Measurements from ENCODE around the gene MRPL47. TPM values are rescaled to one million over a fixed set of nuclear protein-coding genes. Genes with fewer than 3 reads are reported as not detected.

The MRPL47 gene
- total and polyA plus RNA-seq, 2 experiments from 2014 or later: 46.7 to 229 TPM

DNA sequence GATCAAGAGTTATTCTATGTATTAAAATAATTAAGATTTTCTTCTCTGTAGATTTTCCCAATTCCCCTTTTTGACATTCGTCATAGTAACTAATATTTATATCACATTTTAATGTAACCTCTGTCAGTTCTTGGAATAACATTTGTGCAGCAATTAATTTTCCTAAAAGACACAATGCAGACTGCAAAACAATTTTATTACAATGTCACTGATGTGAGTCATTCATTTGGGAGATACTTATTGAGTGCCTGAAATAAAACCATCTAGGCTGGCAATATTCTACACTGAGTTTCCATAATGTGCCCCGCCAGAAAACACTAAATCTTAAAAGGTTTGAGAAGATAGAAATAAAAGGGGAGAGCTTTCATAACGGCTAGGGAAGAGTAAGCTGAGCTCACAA is 41.7 kb upstream of the MRPL47 start:
- H3K36me3 ChIP-seq (ENCODE audit: insufficient read depth): no peaks in the 10 kb centered on the region
- H3K27ac ChIP-seq (ENCODE audit: low read depth): no peak overlapping the region
- no peaks in the 10 kb centered on the region for H3K79me2 ChIP-seq (replicated peaks; ENCODE audit: insufficient read depth)
- peaks cover 3% of the 10 kb centered on the region; the same call in 1 of the 2 replicates for H3K27me3 ChIP-seq (ENCODE audit: insufficient read depth)
- Mint-ChIP-seq H3K4me1 (peaks cover 3% of the 10 kb centered on the region; the same call in 1 of the 3 replicates), H3K9me3 (no peaks in the 10 kb centered on the region), H3K27me3 (ENCODE audit: insufficient read depth, low read depth, poor library complexity) (peaks cover 5% of the 10 kb centered on the region), H3K36me3 (ENCODE audit: low read depth) (no peaks in the 10 kb centered on the region), H3K4me3 (no peak overlapping the region), H3K27ac (no peak overlapping the region)
- H3K4me2 ChIP-seq: no peak overlapping the region
- no peaks in the 10 kb centered on the region for H3F3A ChIP-seq (replicated peaks; ENCODE audit: low read depth)
- no peaks in the 10 kb centered on the region for H3K9me2 ChIP-seq (ENCODE audit: insufficient read depth)
- no peak overlapping the region for H2AFZ ChIP-seq
- ATAC-seq (no peak), DNase-seq (ENCODE audit: low spot score) (no peak)
- H3K4me3 ChIP-seq: no peak overlapping the region
- H4K20me1 ChIP-seq (replicated peaks; ENCODE audit: insufficient read depth): no peaks in the 10 kb centered on the region
- no peaks in the 10 kb centered on the region for H3K4me1 ChIP-seq (ENCODE audit: insufficient read depth)
- TF ChIP-seq, protein P1, sequence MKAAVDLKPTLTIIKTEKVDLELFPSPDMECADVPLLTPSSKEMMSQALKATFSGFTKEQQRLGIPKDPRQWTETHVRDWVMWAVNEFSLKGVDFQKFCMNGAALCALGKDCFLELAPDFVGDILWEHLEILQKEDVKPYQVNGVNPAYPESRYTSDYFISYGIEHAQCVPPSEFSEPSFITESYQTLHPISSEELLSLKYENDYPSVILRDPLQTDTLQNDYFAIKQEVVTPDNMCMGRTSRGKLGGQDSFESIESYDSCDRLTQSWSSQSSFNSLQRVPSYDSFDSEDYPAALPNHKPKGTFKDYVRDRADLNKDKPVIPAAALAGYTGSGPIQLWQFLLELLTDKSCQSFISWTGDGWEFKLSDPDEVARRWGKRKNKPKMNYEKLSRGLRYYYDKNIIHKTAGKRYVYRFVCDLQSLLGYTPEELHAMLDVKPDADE (IDR thresholded peaks at IDR 0.05): no peak
- TF ChIP-seq JUNB (IDR thresholded peaks at IDR 0.05; ENCODE audit: unreplicated experiment) (no peak), STAT1 (IDR thresholded peaks at IDR 0.05; ENCODE audit: unreplicated experiment) (no peak), ZNF114 (CRISPR knock-in tag; IDR thresholded peaks at IDR 0.05) (no peak), NANOG (IDR thresholded peaks at IDR 0.05; ENCODE audit: borderline replicate concordance) (no peak), POLR2AphosphoS5 (IDR thresholded peaks at IDR 0.05; ENCODE audit: low read depth) (no peak), EZH2phosphoT487 (IDR thresholded peaks at IDR 0.05; ENCODE audit: unreplicated experiment) (no peak), ZNF331 (CRISPR knock-in tag; IDR thresholded peaks at IDR 0.05; ENCODE audit: low read depth) (no peak), EZH2 (IDR thresholded peaks at IDR 0.05; ENCODE audit: low read depth, unreplicated experiment) (no peak), CREB1 (CRISPR knock-in tag; IDR thresholded peaks at IDR 0.05; ENCODE audit: low read depth) (no peak)
- TF ChIP-seq, protein P2, sequence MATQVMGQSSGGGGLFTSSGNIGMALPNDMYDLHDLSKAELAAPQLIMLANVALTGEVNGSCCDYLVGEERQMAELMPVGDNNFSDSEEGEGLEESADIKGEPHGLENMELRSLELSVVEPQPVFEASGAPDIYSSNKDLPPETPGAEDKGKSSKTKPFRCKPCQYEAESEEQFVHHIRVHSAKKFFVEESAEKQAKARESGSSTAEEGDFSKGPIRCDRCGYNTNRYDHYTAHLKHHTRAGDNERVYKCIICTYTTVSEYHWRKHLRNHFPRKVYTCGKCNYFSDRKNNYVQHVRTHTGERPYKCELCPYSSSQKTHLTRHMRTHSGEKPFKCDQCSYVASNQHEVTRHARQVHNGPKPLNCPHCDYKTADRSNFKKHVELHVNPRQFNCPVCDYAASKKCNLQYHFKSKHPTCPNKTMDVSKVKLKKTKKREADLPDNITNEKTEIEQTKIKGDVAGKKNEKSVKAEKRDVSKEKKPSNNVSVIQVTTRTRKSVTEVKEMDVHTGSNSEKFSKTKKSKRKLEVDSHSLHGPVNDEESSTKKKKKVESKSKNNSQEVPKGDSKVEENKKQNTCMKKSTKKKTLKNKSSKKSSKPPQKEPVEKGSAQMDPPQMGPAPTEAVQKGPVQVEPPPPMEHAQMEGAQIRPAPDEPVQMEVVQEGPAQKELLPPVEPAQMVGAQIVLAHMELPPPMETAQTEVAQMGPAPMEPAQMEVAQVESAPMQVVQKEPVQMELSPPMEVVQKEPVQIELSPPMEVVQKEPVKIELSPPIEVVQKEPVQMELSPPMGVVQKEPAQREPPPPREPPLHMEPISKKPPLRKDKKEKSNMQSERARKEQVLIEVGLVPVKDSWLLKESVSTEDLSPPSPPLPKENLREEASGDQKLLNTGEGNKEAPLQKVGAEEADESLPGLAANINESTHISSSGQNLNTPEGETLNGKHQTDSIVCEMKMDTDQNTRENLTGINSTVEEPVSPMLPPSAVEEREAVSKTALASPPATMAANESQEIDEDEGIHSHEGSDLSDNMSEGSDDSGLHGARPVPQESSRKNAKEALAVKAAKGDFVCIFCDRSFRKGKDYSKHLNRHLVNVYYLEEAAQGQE (IDR thresholded peaks at IDR 0.05; ENCODE audit: unreplicated experiment): no peak
- TF ChIP-seq, protein P3, sequence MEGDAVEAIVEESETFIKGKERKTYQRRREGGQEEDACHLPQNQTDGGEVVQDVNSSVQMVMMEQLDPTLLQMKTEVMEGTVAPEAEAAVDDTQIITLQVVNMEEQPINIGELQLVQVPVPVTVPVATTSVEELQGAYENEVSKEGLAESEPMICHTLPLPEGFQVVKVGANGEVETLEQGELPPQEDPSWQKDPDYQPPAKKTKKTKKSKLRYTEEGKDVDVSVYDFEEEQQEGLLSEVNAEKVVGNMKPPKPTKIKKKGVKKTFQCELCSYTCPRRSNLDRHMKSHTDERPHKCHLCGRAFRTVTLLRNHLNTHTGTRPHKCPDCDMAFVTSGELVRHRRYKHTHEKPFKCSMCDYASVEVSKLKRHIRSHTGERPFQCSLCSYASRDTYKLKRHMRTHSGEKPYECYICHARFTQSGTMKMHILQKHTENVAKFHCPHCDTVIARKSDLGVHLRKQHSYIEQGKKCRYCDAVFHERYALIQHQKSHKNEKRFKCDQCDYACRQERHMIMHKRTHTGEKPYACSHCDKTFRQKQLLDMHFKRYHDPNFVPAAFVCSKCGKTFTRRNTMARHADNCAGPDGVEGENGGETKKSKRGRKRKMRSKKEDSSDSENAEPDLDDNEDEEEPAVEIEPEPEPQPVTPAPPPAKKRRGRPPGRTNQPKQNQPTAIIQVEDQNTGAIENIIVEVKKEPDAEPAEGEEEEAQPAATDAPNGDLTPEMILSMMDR (conservative IDR thresholded peaks at IDR 0.05; ENCODE audit: low read depth in 2 of 2): no peak
- TF ChIP-seq, protein P4, sequence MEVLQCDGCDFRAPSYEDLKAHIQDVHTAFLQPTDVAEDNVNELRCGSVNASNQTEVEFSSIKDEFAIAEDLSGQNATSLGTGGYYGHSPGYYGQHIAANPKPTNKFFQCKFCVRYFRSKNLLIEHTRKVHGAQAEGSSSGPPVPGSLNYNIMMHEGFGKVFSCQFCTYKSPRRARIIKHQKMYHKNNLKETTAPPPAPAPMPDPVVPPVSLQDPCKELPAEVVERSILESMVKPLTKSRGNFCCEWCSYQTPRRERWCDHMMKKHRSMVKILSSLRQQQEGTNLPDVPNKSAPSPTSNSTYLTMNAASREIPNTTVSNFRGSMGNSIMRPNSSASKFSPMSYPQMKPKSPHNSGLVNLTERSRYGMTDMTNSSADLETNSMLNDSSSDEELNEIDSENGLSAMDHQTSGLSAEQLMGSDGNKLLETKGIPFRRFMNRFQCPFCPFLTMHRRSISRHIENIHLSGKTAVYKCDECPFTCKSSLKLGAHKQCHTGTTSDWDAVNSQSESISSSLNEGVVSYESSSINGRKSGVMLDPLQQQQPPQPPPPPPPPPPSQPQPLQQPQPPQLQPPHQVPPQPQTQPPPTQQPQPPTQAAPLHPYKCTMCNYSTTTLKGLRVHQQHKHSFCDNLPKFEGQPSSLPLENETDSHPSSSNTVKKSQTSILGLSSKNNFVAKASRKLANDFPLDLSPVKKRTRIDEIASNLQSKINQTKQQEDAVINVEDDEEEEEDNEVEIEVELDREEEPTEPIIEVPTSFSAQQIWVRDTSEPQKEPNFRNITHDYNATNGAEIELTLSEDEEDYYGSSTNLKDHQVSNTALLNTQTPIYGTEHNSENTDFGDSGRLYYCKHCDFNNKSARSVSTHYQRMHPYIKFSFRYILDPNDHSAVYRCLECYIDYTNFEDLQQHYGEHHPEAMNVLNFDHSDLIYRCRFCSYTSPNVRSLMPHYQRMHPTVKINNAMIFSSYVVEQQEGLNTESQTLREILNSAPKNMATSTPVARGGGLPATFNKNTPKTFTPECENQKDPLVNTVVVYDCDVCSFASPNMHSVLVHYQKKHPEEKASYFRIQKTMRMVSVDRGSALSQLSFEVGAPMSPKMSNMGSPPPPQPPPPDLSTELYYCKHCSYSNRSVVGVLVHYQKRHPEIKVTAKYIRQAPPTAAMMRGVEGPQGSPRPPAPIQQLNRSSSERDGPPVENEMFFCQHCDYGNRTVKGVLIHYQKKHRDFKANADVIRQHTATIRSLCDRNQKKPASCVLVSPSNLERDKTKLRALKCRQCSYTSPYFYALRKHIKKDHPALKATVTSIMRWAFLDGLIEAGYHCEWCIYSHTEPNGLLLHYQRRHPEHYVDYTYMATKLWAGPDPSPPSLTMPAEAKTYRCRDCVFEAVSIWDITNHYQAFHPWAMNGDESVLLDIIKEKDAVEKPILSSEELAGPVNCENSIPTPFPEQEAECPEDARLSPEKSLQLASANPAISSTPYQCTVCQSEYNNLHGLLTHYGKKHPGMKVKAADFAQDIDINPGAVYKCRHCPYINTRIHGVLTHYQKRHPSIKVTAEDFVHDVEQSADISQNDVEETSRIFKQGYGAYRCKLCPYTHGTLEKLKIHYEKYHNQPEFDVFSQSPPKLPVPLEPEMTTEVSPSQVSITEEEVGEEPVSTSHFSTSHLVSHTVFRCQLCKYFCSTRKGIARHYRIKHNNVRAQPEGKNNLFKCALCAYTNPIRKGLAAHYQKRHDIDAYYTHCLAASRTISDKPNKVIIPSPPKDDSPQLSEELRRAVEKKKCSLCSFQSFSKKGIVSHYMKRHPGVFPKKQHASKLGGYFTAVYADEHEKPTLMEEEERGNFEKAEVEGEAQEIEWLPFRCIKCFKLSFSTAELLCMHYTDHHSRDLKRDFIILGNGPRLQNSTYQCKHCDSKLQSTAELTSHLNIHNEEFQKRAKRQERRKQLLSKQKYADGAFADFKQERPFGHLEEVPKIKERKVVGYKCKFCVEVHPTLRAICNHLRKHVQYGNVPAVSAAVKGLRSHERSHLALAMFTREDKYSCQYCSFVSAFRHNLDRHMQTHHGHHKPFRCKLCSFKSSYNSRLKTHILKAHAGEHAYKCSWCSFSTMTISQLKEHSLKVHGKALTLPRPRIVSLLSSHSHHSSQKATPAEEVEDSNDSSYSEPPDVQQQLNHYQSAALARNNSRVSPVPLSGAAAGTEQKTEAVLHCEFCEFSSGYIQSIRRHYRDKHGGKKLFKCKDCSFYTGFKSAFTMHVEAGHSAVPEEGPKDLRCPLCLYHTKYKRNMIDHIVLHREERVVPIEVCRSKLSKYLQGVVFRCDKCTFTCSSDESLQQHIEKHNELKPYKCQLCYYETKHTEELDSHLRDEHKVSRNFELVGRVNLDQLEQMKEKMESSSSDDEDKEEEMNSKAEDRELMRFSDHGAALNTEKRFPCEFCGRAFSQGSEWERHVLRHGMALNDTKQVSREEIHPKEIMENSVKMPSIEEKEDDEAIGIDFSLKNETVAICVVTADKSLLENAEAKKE (CRISPR knock-in tag; IDR thresholded peaks at IDR 0.05): no peak

Measured in GM23338 (cell line).